HG03060 (cell line): Measurements from ENCODE around the gene SUMF1.

Source experiments
- ATAC-seq: cut with Tn5 transposase; IDR thresholded peaks from one replicate; pipeline ENCODE4 v1.9.1; 2021; ENCODE audit warnings: low read depth, moderate number of reproducible peaks; ENCODE audit not compliant: unreplicated experiment

Gene SUMF1

DNA sequence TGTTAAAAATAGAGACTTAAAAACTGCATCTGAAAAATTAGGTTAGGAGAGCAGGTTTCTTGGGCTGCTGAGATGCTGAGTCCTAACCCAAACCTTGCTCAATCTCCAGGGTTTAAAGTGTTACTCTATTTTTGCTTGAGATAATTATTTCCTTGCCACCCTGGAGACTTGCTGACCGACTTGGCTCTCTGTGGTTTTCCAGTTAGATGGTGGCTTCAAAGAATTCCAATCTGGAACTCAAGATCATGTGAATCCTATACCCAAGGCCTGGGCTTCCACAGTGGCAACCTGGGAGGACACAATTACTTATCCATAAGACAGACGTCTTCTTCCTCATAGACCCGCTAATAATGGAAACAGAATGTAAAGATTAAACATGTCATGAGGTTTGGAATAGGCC lies 47.7 kb downstream of the SUMF1 start:
- ATAC-seq = no peak

DNA sequence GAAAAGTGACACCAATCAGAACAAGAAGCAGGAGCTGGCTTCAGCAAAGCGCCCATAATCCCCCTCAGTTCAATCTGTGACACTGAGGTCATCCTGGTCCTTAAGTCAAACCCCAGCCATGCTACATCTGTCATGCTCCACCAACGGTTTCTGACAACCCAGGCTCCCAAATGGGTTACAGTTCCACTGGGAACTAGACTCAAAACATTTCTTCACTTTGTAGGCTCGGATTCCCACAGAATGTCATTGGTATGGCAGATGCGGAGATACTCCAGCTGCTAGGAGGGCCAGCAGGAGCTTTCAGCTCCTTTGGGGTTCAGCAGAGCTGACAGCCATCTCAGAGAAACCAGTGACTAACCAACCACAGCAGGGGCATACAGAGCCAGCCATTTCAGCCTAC lies 48.9 kb downstream of the SUMF1 start:
- ATAC-seq = no peak

DNA sequence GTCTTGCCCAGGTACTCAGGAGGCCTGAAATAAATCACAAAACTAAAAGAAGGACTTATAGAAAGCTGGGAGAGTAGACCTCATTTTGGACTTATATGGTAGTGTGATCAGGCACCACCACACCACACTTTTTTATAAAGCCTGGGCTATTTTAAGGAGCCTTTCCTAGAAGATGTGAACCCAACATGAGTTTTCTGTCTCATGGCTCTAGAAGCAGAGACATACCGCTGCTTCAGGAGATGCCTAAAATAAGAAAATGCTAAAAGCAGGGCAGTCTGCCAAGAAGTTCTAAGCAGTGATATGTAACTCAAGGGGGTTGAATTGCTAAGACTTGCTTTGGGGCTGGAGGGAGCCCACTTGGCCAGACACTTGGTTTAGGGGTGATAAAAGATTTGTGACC lies 49.6 kb downstream of the SUMF1 start:
- ATAC-seq = no peak

DNA sequence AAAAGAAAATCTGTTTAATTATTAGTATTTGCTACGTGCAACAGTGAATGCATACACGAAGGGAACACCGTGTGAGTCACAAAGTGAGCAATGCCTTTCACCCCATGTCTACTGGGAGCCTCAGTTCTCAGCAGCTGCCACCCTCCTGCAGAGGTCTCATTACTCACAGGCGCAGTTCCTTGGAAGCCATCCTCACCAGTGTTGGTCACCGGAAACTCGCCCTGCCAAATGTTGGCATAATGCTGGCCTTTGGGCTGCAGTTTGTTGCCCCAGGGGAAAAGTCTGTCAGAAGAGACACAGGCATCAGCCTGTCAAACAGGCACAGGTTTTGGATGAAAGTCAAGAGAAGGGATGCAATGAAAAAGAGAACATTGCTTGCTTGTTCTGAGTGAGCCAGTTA lies 50.1 kb downstream of the SUMF1 start:
- ATAC-seq = no peak

DNA sequence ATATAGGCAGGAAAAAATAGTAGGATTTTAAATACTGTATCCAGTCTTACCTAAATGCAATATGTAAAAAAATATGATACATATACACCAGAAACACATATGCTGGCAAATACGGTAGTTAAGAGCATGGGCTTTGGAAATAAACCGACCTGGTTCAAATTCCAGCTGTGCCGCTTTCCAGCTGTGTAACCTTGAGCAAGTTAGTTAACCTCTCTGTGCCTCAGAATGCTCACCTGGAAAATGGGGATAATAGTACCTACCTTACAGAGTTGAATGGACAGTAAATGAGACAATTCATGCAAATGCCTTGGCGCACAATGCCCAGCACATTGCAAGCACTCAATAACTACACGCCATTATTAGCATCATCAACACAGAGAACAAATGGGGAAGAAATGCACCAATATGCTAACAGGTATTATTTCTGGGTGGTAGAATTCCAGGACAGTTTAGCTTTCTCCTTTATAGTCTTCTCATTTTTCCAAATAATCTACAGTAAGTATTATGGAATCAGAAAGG lies 50.6 kb downstream of the SUMF1 start:
- ATAC-seq = no peak

DNA sequence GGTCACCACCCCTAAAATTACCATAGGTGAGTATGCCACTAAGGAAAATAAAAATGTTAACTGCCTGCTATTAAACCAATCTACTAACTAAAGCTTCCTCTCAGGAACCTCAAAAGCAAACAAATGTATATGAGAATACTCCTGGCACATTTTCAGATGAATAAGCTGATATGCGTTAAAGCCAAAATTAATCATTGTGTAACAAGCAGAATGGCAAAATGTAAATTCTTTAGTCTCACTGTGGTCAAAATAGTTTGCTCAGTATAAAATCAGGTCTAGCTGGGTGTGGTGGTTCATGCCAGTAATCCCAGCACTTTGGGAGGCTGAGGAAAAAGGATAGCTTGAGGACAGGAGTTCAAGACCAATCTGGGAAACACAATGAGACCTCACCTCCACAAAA lies 53.6 kb downstream of the SUMF1 start:
- no peak for ATAC-seq

DNA sequence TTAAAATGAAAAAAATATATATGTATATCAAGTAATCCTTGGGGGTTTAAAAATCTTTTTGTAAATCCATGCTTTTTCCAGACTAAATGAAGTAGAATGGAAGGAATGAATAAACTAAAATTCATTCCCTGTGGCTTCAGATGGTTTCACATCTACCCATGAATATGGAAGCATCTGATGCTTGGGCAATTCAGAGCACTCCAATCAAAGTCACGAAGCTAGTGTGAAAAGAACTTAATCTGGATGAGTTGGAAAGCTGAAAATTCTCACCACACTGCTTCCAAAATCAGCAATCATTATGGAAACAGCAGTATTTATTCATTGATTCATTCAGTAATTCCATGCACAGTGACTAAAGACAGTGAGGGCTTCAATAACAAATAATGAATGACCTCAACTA lies 55.2 kb downstream of the SUMF1 start:
- ATAC-seq = no peak

DNA sequence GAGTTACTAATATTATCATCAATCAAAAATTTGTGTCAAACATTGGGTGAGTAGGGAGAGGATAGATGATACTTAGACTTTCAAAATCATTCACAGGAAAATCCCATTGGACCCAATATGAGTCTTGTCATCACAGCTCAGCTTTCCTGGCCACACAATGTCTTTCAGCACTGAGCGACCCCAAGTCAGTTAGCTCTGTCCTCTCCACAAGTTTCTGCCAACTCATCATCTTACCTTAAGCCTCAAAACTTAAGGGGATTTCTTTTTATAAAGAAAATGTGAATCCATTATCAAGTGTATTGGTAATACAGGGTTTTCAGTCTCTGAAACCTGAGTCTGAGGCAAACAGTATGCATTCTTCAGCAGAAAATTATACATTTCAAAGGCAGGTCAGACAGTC lies 55.8 kb downstream of the SUMF1 start:
- no peak for ATAC-seq

DNA sequence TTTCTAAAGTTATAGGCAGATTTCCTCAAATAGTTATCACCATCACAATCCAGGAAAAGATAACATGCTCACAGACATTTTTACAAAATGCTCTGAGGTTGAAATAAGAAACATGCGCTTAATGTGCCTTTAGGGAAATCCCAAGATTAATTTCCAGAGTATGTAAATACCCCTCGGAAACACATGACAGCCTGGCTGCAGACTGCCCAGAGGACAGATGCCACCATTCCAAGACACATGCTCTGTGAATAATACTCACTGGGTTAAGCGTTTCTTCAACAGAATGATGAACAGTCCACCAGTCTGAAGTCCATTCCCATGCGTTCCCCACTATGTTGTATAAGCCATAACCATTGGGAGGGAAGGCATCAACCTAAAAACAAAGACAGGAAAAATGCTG lies 56.5 kb downstream of the SUMF1 start:
- no peak for ATAC-seq

DNA sequence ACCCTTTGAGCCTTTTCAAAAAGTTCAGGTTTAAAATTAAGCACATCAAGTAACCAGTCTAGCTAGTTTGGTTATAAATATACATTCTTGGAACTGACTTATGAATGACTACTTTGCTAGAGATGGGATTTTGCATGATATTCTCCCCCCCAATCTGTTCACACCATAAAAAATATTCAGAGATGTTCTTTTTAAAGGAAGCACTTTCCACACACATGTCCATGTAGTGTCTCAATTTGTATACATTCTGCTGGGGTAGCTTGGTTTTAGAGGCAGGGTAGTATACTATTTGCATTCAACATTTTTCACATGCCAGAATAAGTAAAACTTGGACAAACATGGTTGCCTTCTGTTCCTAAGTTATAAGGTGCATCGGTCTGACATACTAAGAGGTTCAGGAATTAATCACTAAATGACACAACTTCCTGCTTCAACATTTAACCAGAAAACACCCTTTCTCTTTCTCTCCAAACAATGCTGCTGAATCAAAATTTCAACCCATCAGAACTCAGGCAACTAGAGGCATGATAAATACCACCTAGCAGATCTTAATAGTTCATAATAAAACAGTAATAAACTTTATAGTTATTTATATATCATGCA lies 57.0 kb downstream of the SUMF1 start:
- no peak for ATAC-seq

DNA sequence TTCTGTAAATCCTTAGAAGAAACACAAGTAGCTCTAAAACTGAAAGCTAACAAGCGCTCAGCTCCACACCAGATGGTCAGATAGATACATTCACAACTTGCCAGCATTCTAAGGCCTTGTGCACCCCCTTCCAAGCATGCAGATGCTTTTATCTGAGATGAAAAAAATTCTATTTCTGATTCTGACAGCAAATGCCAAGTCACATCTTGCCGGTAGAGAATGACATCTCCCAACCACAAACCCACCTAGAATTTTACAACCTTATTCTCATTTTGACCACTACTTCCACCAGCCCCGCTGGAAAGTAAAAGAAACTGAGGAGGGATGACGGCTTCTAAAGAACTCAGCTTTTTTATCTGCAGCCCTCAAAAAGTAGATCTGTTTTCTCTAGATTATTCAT lies 57.7 kb downstream of the SUMF1 start:
- no peak for ATAC-seq

DNA sequence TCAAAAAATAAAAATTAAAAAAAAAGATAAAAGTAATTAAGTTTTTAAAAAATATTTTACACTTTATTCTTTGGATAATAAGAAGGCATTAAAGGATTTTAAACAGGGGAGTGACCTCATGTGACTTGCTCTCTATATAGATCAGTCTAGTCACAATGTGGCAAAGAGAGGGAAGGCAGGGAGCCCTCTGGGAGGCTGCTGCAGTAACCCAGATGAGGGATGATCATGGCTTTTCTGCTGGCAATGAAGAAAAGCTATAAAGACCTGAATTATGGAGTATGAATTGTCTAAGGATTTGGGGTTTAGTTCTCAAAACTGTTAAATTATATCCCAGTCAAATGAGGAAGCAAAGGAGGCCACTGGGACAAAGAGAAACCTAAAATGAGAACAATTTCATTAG lies 58.1 kb downstream of the SUMF1 start:
- ATAC-seq = no peak

DNA sequence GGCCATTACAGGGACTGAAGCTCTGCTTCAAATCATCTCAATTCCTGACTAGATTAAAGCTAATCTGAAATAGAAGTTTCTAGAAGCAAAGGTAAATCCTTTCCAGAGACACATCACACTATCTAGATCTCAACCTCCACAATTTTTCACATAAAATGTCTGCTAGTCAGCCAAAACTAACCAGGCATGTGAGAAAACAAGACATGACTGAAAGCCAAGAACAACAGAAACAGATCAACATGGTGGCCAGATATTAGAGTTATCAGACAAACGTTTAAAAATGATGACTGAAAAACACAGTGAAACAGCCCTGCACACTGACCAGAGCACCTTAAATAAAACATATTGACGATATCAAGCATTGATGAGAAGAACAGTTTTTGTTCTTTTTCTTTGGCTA lies 59.1 kb downstream of the SUMF1 start:
- no peak for ATAC-seq

DNA sequence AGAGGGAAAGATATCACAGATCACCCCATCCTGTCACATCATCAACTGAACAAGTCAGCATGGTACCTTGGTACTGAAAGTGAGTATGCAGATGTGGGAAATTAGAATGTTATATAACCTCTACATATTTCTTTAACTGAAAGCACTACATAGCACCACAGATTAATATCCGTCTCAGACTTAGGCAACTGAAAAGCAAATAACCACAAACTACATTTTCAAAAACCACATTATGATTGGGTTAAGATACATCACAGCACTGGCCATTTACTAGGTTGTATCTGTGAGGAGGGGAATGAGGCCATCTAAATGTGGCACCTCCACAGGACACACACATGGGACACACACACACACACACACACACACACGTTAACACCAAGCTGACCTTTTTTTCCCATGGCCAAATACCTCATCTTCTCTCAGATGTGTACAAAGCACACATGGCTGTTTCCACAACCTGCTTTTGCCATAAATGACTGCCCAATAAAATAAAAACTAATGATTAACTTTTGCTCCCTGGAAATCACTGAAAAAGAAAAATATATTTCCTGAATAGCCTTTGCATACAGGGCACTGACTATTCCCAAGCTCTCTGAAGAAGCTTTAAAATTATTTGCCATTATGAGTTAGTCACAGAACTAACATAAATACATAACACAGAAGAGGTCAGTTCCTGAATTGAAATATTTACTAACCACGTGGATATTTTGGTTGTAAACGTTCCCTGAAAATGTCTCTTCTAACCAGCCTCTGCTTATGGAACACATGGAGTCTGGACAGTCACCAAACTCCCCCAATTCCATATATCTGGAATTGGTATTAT lies 60.1 kb downstream of the SUMF1 start:
- ATAC-seq = peak; percentile 44

DNA sequence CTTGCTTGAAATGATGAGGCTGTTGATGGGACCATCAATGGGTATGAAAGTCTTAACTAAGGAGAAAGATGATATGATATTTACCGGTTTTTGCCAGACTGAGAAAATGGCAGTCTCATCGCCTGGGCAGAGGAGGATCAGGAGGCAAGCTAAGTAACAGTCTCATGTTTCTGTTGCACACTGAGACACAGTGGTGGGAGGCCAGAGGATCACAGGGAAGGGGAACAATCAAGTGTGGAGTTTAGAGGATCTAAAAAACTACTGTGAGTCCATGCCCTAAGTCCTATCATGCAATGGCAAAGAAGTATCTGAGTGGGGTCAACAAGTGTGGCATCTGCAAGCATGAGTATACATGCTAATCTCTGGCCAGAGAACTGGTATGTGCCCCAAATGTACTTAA lies 62.2 kb downstream of the SUMF1 start:
- no peak for ATAC-seq

DNA sequence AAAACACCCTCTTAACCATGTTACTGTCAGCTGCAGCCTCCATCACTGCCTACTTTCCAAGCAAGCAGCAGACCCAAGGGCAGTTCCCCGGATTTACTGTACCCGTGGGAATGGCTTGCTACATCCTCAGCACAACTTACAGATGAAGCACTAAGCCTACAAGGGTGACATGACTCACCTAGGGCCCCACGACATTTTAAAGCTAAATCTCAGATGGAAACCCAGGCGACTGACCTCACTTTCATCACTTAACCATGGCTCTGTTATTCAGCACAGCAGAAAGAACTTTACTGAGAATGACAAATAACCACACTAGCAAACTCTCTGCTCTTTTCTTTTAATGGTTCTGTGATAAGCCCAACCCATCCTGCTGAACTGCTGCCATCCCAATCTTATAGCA lies 65.6 kb downstream of the SUMF1 start:
- no peak for ATAC-seq

DNA sequence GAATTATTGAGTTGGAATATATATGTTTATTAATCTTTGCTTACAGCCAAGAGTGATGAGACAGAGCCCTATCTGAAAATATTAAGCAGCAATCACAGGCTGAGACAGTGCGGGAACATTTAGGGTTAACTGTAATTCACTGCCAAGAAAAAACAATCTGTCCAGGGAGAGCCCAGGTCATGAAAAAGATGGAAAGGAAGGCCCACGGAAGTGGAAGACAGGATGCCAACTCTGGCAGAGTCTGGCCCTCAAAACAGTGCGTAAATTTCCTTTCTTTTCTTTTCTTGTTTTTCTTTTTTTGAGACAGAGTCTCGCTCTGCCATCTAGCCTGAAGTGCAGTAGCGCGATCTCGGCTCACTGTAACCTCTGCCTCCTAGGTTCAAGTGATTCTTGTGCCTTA lies 67.6 kb downstream of the SUMF1 start:
- ATAC-seq = no peak

DNA sequence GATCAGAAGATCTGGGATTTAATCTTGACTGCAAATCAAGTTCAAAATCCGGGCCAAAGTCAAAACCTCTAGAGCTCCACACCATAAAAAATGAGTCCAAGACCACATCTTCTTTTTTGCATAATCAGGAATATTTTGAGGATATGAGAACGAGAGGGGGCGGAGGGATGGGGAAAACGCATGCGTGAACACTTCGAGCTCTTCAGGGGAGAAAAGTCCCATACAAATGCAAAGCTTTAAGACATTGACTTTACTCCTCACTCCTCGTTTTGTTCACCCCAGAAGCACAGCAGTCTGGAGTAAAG lies 68.2 kb downstream of the SUMF1 start:
- no peak for ATAC-seq

DNA sequence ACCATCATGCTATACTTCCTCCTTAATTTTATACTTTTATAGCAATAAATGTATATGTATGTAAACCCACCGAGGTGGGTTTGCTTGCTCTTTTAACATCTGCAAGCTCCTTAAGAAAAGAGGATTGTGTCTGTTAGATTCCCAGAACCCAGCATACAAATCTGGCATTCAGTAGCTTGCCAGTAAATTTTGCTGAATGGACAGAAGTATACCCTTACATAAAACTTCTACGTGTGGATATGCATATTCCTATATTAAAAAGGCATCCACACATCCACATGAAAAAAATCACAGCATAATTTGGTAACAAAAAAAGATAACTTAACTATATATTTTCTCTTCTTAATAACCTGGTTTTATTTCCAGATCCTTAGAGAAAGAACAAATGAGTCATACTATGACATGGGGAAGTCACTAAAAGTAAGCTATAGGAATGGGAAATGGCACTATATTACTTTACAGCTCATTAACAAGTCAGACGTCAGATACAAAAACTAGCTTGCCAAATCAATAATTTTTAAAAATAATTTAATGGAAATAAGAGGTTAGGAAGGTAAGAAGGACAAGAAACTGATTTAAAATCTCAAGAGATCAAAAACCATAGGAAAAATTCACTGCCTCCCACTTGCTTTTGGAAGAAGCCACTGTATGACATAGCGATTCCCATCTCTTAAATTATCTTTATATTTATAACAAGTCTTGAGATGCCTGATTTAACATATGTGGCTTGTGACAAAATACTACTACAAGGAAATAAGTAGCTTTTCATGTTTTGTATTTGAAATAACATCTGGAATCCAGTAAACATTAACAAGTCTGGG lies 68.7 kb downstream of the SUMF1 start:
- ATAC-seq = no peak

DNA sequence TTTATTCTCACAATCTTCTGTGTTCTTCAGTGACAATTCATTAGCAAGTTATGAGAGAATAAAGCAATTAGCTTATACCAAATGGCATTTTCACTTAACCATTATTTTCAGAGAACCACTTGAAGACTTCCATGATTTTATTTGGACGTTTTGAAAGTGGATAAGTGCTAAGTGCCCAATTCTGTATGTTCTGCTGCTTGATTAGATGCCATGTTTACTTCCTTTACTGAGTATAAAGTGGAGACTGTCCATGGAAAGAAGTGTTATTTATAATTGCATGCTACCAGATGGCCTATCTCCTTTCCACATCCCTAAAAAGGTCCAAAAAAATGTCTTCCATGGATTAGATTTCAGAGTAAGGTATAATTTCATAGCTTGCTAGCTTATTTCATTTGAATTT lies 69.6 kb downstream of the SUMF1 start:
- ATAC-seq = no peak

DNA sequence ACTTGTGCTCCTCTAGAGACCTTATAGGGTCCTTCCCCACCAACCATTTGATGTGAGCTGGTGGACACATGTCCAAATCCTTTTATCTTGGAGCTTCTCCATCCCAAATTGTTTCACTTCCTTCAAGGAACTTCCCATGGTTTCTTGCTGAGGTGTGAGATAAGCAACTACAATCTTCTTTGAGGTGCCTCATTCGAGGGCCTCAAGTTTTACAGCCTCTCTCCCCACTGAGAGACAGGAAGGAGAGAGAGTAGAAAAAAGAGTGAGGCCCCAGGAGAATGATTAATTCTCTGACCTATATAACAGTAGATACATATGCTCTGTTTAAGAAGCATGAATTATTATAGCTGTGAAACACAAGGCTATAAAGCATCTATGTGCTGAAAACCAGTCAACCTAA lies 70.5 kb downstream of the SUMF1 start:
- no peak for ATAC-seq

DNA sequence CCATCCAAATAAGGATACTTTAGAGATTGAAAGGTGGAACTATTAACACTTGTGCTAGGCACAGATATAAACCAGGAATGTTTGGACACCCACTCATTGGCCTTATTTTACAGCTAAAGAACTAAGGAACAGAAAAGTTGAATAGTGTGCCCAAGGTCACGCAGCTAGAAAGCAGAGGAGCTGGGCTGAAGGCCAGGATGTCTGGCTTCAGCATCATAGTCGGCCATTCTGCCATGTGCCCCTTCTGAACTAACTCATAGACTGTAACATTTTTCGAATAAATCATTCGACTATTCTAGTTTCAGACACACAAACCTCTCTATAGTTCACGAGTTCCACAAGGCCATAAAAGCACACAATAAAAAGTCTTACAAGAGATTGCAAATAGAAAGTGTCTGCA lies 71.1 kb downstream of the SUMF1 start:
- ATAC-seq = no peak
